ENCODE results near the gene RPL28. TPM values are rescaled to one million over a fixed set of nuclear protein-coding genes. Genes with fewer than 3 reads are reported as not detected.

Gene RPL28
- total RNA-seq, 1 donor from 2014 or later = 1,790 TPM

- TF ChIP-seq CTCF (IDR thresholded peaks at IDR 0.05; ENCODE audit: unreplicated experiment) = no peak
- no peak overlapping the region for H3K27ac Mint-ChIP-seq
Observed at GRCh38 chr19:55382013-55382412, 3.7 kb upstream of the RPL28 start.

GRCh38 chr19:55382522-55383054 is 3.1 kb upstream of the RPL28 start:
- TF ChIP-seq CTCF (IDR thresholded peaks at IDR 0.05; ENCODE audit: unreplicated experiment) = no peak
- peaks cover 8% of the 10 kb centered on the region for H3K36me3 Mint-ChIP-seq
- H3K4me3 Mint-ChIP-seq = peak overlapping the region; percentile 71
- no peak overlapping the region for H3K27ac Mint-ChIP-seq
- H3K9me3 Mint-ChIP-seq = no peaks in the 10 kb centered on the region
- DNase-seq (ENCODE audit: low spot score in 2 of 2, unreplicated experiment in 2 of 2) = no peak
- peaks cover 36% of the 10 kb centered on the region for H3K4me1 Mint-ChIP-seq
- H3K27me3 Mint-ChIP-seq (ENCODE audit: low read depth) = peaks cover 10% of the 10 kb centered on the region

More at GRCh38 chr19:55382013-55382412, 3.7 kb upstream of the RPL28 start:
- peaks cover 13% of the 10 kb centered on the region for H3K27me3 Mint-ChIP-seq (ENCODE audit: low read depth)
- no peak for DNase-seq (ENCODE audit: low spot score in 2 of 2, unreplicated experiment in 2 of 2)
- H3K36me3 Mint-ChIP-seq = peaks cover 6% of the 10 kb centered on the region
- H3K9me3 Mint-ChIP-seq = no peaks in the 10 kb centered on the region
- peak overlapping the region; percentile 71 for H3K4me3 Mint-ChIP-seq
- peaks cover 33% of the 10 kb centered on the region for H3K4me1 Mint-ChIP-seq

- H3K4me1 Mint-ChIP-seq = peaks cover 42% of the 10 kb centered on the region
- peak overlapping the region; percentile 79 for H3K27ac Mint-ChIP-seq
- DNase-seq (ENCODE audit: low spot score in 2 of 2, unreplicated experiment in 2 of 2) = peak in 1 of 2 experiments; percentile 70
- H3K36me3 Mint-ChIP-seq = peaks cover 10% of the 10 kb centered on the region
- peaks cover 3% of the 10 kb centered on the region for H3K27me3 Mint-ChIP-seq (ENCODE audit: low read depth)
- H3K9me3 Mint-ChIP-seq = no peaks in the 10 kb centered on the region
- no peak for TF ChIP-seq CTCF (IDR thresholded peaks at IDR 0.05; ENCODE audit: unreplicated experiment)
- peak overlapping the region; percentile 71 for H3K4me3 Mint-ChIP-seq
Observed at GRCh38 chr19:55383279-55384130, 2.2 kb upstream of the RPL28 start.

- no peak for DNase-seq (ENCODE audit: low spot score in 2 of 2, unreplicated experiment in 2 of 2)
- Mint-ChIP-seq H3K4me1 (peaks cover 46% of the 10 kb centered on the region), H3K27me3 (ENCODE audit: low read depth) (no peaks in the 10 kb centered on the region), H3K27ac (peak within 1 kb of the TSS; percentile 97), H3K36me3 (peaks cover 12% of the 10 kb centered on the region), H3K9me3 (no peaks in the 10 kb centered on the region), H3K4me3 (peak within 1 kb of the TSS; percentile 99)
- TF ChIP-seq CTCF (IDR thresholded peaks at IDR 0.05; ENCODE audit: unreplicated experiment) = no peak
Observed at GRCh38 chr19:55384131-55384919, 1.4 kb upstream of the RPL28 start, which contains the start of gene TMEM238. Gene TMEM238 (minus strand): TSS chr19:55384292. CDS start chr19:55384259, 33 bp downstream.

GRCh38 chr19:55384920-55385723 is 610 bp upstream of the RPL28 start:
- H3K9me3 Mint-ChIP-seq = no peaks in the 10 kb centered on the region
- H3K4me1 Mint-ChIP-seq = peaks cover 51% of the 10 kb centered on the region
- H3K27me3 Mint-ChIP-seq (ENCODE audit: low read depth) = no peaks in the 10 kb centered on the region
- no peak for TF ChIP-seq CTCF (IDR thresholded peaks at IDR 0.05; ENCODE audit: unreplicated experiment)
- H3K27ac Mint-ChIP-seq = peak overlapping the region; percentile 97
- peaks cover 16% of the 10 kb centered on the region for H3K36me3 Mint-ChIP-seq
- peak overlapping the region; percentile 99 for H3K4me3 Mint-ChIP-seq
- peak; percentile 88 to 96 for DNase-seq (ENCODE audit: low spot score in 2 of 2, unreplicated experiment in 2 of 2)
